PC-3 (cell line): Measurements from ENCODE around the gene STXBP6. TPM values are rescaled to one million over a fixed set of nuclear protein-coding genes. Genes with fewer than 3 reads are reported as not detected.

Experiments
- ATAC-seq: fragments of 200-7000 bp; cut with Tn5 transposase; 2 replicates; pipeline ENCODE4 v1.9.1; 2020; ENCODE audit warnings: mild to moderate bottlenecking, moderate library complexity
- BruUV-seq: library from RNA; stranded (reverse); fragments of 400-500 nt; replicated peaks from 2 replicates; lab custom pipeline; 2021; lab: Mats Ljungman, UMichigan
- CTCF ChIA-PET: fragments of 300-600 bp; sonication (Branson Sonifier 250); formaldehyde crosslinking; loops from one replicate; lab custom pipeline; 2022; ENCODE audit warnings: antibody characterized with exemption; lab: Charles Lee
- POLR2A ChIA-PET: fragments of 300-600 bp; sonication (Branson Sonifier 250); formaldehyde crosslinking; loops from one replicate; lab custom pipeline; 2022; ENCODE audit warnings: antibody characterized with exemption; ENCODE audit not compliant: unreplicated experiment; lab: Charles Lee
- DNase-seq: peaks from one replicate; pipeline ENCODE4 v3.0.0-alpha.2; 2015
- H2AFZ ChIP-seq: fragments of 300-600 bp; sonication (generic); 2 replicates; pipeline ENCODE4 v1.6.0; 2016; ENCODE audit warnings: antibody characterized with exemption, low read length
- H3F3A ChIP-seq: fragments of 300-600 bp; sonication (generic); one replicate; pipeline ENCODE4 v1.6.0; 2017; ENCODE audit warnings: antibody characterized with exemption, low read length, control low read depth, mild to moderate bottlenecking; ENCODE audit not compliant: unreplicated experiment
- H3K27ac ChIP-seq: fragments of 300-600 bp; sonication (generic); 2 replicates; pipeline ENCODE4 v1.5.1; 2016; ENCODE audit warnings: mild to moderate bottlenecking, low read length
- H3K27me3 ChIP-seq: fragments of 300-600 bp; sonication (generic); 2 replicates; pipeline ENCODE4 v1.6.1; 2016; ENCODE audit warnings: low read length, mixed read lengths
- H3K36me3 ChIP-seq: fragments of 300-600 bp; sonication (generic); 2 replicates; pipeline ENCODE4 v1.6.1; 2016; ENCODE audit warnings: low read depth, mixed run types, low read length, mixed read lengths
- H3K4me1 ChIP-seq: fragments of 300-600 bp; sonication (generic); 2 replicates; pipeline ENCODE4 v1.5.1; 2016; ENCODE audit warnings: low read length; ENCODE audit not compliant: insufficient read depth
- H3K4me2 ChIP-seq: fragments of 300-600 bp; sonication (generic); 2 replicates; pipeline ENCODE4 v1.6.0; 2016; ENCODE audit warnings: low read length
- H3K4me3 ChIP-seq: fragments of 300-600 bp; sonication (generic); 2 replicates; pipeline ENCODE4 v1.5.1; 2016; ENCODE audit warnings: mild to moderate bottlenecking, low read length, mixed read lengths
- H3K79me2 ChIP-seq: fragments of 300-600 bp; sonication (generic); 2 replicates; pipeline ENCODE4 v1.6.1; 2017; ENCODE audit warnings: low read length, mixed read lengths
- H3K9ac ChIP-seq: fragments of 300-600 bp; sonication (generic); 2 replicates; pipeline ENCODE4 v1.6.0; 2016; ENCODE audit warnings: mild to moderate bottlenecking, low read length
- H3K9me2 ChIP-seq: fragments of 300-600 bp; sonication (generic); replicated peaks from 2 replicates; pipeline ENCODE4 v1.6.1; 2016; ENCODE audit warnings: mixed run types, low read length, mixed read lengths
- H3K9me3 ChIP-seq: fragments of 300-600 bp; sonication (generic); 2 replicates; pipeline ENCODE4 v1.6.1; 2016; ENCODE audit warnings: low read length, mixed read lengths
- H4K20me1 ChIP-seq: fragments of 300-600 bp; sonication (generic); 2 replicates; pipeline ENCODE4 v1.6.1; 2016; ENCODE audit warnings: low read length, mixed read lengths
- CTCF ChIP-seq: fragments of 300-600 bp; sonication (generic); conservative IDR thresholded peaks from 2 replicates; pipeline ENCODE4 v1.5.1; 2017; ENCODE audit warnings: antibody characterized with exemption, low read depth, mild to moderate bottlenecking, low read length
- EZH2 ChIP-seq: fragments of 300-600 bp; sonication (generic); IDR thresholded peaks from one replicate; pipeline ENCODE4 v1.6.1; 2017; ENCODE audit warnings: antibody characterized with exemption, mild to moderate bottlenecking, low read length; ENCODE audit not compliant: unreplicated experiment
- EZH2phosphoT487 ChIP-seq: fragments of 300-600 bp; sonication (generic); IDR thresholded peaks from 2 replicates; pipeline ENCODE4 v1.6.1; 2018; ENCODE audit warnings: mild to moderate bottlenecking, antibody characterized with exemption, low read length, borderline replicate concordance
- intact Hi-C: fragments of 100-400 bp; cut with micrococcal nuclease; formaldehyde crosslinking; loops from 2 replicates; pipeline ENCODE4 v1.9.0; 2023
- total RNA-seq: library from RNA; depleted of rRNA; stranded (reverse); fragments of >200 nt; gene quantifications from 2 replicates; pipeline ENCODE4 v1.2.3, GENCODE V29; 2014

The STXBP6 gene
- total RNA-seq, 1 experiment from 2014 or later, result 0.40 TPM

- no TSS peak for BruUV-seq
- Histone ChIP-seq H2AFZ (no peak overlapping the region), H3F3A (no peaks in the 10 kb centered on the region), H3K9me3 (no peaks in the 10 kb centered on the region), H3K4me1 (no peaks in the 10 kb centered on the region), H3K4me2 (no peak overlapping the region), H3K27me3 (no peaks in the 10 kb centered on the region; the same call in 1 of the 2 replicates), H4K20me1 (no peaks in the 10 kb centered on the region), H3K9me2 (no peaks in the 10 kb centered on the region), H3K27ac (no peak overlapping the region), H3K9ac (no peak overlapping the region), H3K79me2 (no peaks in the 10 kb centered on the region), H3K36me3 (no peaks in the 10 kb centered on the region), H3K4me3 (no peak overlapping the region)
- intact Hi-C loops, result no loop called here
- TF ChIP-seq EZH2 (no peak), CTCF (no peak), EZH2phosphoT487 (no peak)
- ATAC-seq (no peak), DNase-seq (no peak)
- CTCF ChIA-PET, result no interaction called here
- POLR2A ChIA-PET, result no interaction called here
Measured at GRCh38 chr14:24874514-24875202, 175.3 kb downstream of the STXBP6 start.

GRCh38 chr14:24873551-24873950 lies 176.4 kb downstream of the STXBP6 start:
- ChIA-PET CTCF (no interaction called here), POLR2A (no interaction called here)
- H3K9ac ChIP-seq, result no peak overlapping the region
- H3K36me3 ChIP-seq, result no peaks in the 10 kb centered on the region
- no peaks in the 10 kb centered on the region for H3K9me3 ChIP-seq
- ATAC-seq, result no peak
- no peaks in the 10 kb centered on the region for H4K20me1 ChIP-seq
- H3K4me2 ChIP-seq, result no peak overlapping the region
- no TSS peak for BruUV-seq
- TF ChIP-seq EZH2 (no peak), CTCF (no peak), EZH2phosphoT487 (no peak)
- no peaks in the 10 kb centered on the region for H3K9me2 ChIP-seq
- no peaks in the 10 kb centered on the region for H3K79me2 ChIP-seq
- no peak overlapping the region for H2AFZ ChIP-seq
- H3F3A ChIP-seq, result no peaks in the 10 kb centered on the region
- no peak for DNase-seq
- intact Hi-C loops, result no loop called here
- no peak overlapping the region for H3K4me3 ChIP-seq
- no peak overlapping the region for H3K27ac ChIP-seq
- no peaks in the 10 kb centered on the region for H3K4me1 ChIP-seq
- H3K27me3 ChIP-seq, result no peaks in the 10 kb centered on the region; the same call in 1 of the 2 replicates

- intact Hi-C loops, result no loop called here
- H3K4me1 ChIP-seq, result no peaks in the 10 kb centered on the region
- ATAC-seq (no peak), DNase-seq (no peak)
- H3K9me2 ChIP-seq, result no peaks in the 10 kb centered on the region
- H3K4me3 ChIP-seq, result no peak overlapping the region
- no peak overlapping the region for H2AFZ ChIP-seq
- no peak for TF ChIP-seq EZH2phosphoT487
- no peak for TF ChIP-seq EZH2
- no peak for TF ChIP-seq CTCF
- CTCF ChIA-PET, result no interaction called here
- no peaks in the 10 kb centered on the region for H3K79me2 ChIP-seq
- no peak overlapping the region for H3K9ac ChIP-seq
- no peak overlapping the region for H3K4me2 ChIP-seq
- no peak overlapping the region for H3K27ac ChIP-seq
- no TSS peak for BruUV-seq
- POLR2A ChIA-PET, result no interaction called here
- no peaks in the 10 kb centered on the region for H3K9me3 ChIP-seq
- no peaks in the 10 kb centered on the region; the same call in 1 of the 2 replicates for H3K27me3 ChIP-seq
- no peaks in the 10 kb centered on the region for H4K20me1 ChIP-seq
- H3F3A ChIP-seq, result no peaks in the 10 kb centered on the region
- no peaks in the 10 kb centered on the region for H3K36me3 ChIP-seq
Measured at GRCh38 chr14:24870949-24871701, 178.8 kb downstream of the STXBP6 start.
